Endothelial cell of umbilical vein (primary cell): ENCODE data around the gene PANX3. TPM values are rescaled to one million over a fixed set of nuclear protein-coding genes. Genes with fewer than 3 reads are reported as not detected.
"Not testable (repeated sequence)": the region's sequence is repeated elsewhere in the genome, so short reads cannot be mapped to it uniquely, and the experiment has no call there.

Experiments
- BruUV-seq: library from RNA; stranded (reverse); fragments of 400-500 nt; replicated peaks from 2 replicates; lab custom pipeline; 2021; lab: Mats Ljungman, UMichigan
- CTCF ChIA-PET: fragments of 300-600, 350-600 bp; sonication (Branson Sonifier 250); formaldehyde crosslinking; loops from one replicate; lab custom pipeline; 2021; ENCODE audit warnings: antibody characterized with exemption, inconsistent platforms; lab: Charles Lee
- POLR2A ChIA-PET: fragments of 300-600, 350-600 bp; sonication (Branson Sonifier 250); formaldehyde crosslinking; loops from one replicate; lab custom pipeline; 2021; ENCODE audit warnings: antibody characterized with exemption, inconsistent platforms; lab: Charles Lee
- DNase-seq: peaks from one replicate; pipeline ENCODE4 v3.0.0-alpha.2; 2011; ENCODE audit warnings: low read depth, low spot score
- FAIRE-seq: peaks from 2 replicates; lab custom pipeline; 2011; peaks lifted over from hg19 to GRCh38; lab: Jason Lieb, UNC
- H2AFZ ChIP-seq: 2 replicates; pipeline ENCODE4 v1.6.0; 2012; ENCODE audit warnings: low read depth, low read length, control low read depth, inconsistent platforms
- H3K27ac ChIP-seq: 2 replicates; pipeline ENCODE4 v1.5.1; 2011; ENCODE audit warnings: low read depth, mild to moderate bottlenecking, control low read depth, low read length, moderate library complexity; ENCODE audit not compliant: insufficient read depth
- H3K27me3 ChIP-seq, 2 experiments: 2 replicates each; pipeline versions ENCODE4 v1.6.0 to v1.6.1; 2011; ENCODE audit warnings: low read length in 2 of 2, mixed read lengths in 1 of 2; ENCODE audit not compliant: control insufficient read depth in 2 of 2, insufficient read depth in 2 of 2
- H3K36me3 ChIP-seq, 2 experiments: 2 replicates in 1 of 2; 3 replicates in 1 of 2; pipeline ENCODE4 v1.5.1; 2011; ENCODE audit warnings: low read length in 2 of 2, mild to moderate bottlenecking in 1 of 2, moderate library complexity in 1 of 2; ENCODE audit not compliant: control insufficient read depth in 2 of 2, insufficient read depth in 2 of 2; ENCODE audit errors: extremely low read depth in 1 of 2
- H3K4me1 ChIP-seq: 3 replicates; pipeline ENCODE4 v1.5.1; 2011; ENCODE audit warnings: mild to moderate bottlenecking, low read length; ENCODE audit not compliant: control insufficient read depth, insufficient read depth; ENCODE audit errors: extremely low read depth
- H3K4me2 ChIP-seq: 2 replicates; pipeline ENCODE4 v1.6.1; 2011; ENCODE audit warnings: low read length, control low read depth, mixed read lengths; ENCODE audit not compliant: insufficient read depth
- H3K4me3 ChIP-seq, 3 experiments: fragments of 200-600 bp in 1 of 3; sonication (generic), shearing (Covaris generic) in 1 of 3; replicated peaks in 1 of 3; 2 replicates each; pipeline ENCODE4 v1.5.1; 2011 to 2016; ENCODE audit warnings: control low read depth in 3 of 3, low read length in 3 of 3, mild to moderate bottlenecking in 2 of 3, inconsistent platforms in 1 of 3, low read depth in 1 of 3, moderate library complexity in 1 of 3; ENCODE audit not compliant: insufficient read depth in 1 of 3
- H3K79me2 ChIP-seq: 2 replicates; pipeline ENCODE4 v1.6.0; 2012; ENCODE audit warnings: low read length, inconsistent platforms; ENCODE audit not compliant: control insufficient read depth, insufficient read depth
- H3K9ac ChIP-seq: replicated peaks from 2 replicates; pipeline ENCODE3; 2011; ENCODE audit warnings: low read length, control low read depth; ENCODE audit not compliant: insufficient read depth; ENCODE audit errors: extremely low read depth
- H3K9me1 ChIP-seq: replicated peaks from 3 replicates; pipeline ENCODE4 v1.6.0; 2011; ENCODE audit warnings: mild to moderate bottlenecking, low read length; ENCODE audit not compliant: control insufficient read depth, insufficient read depth; ENCODE audit errors: extremely low read depth
- H3K9me3 ChIP-seq: replicated peaks from 2 replicates; pipeline ENCODE4 v1.5.1; 2012; ENCODE audit warnings: low read length, inconsistent platforms; ENCODE audit not compliant: control insufficient read depth, insufficient read depth
- H4K20me1 ChIP-seq: replicated peaks from 2 replicates; pipeline ENCODE3; 2011; ENCODE audit warnings: mild to moderate bottlenecking, low read length; ENCODE audit not compliant: control insufficient read depth, insufficient read depth; ENCODE audit errors: extremely low read depth
- EZH2 ChIP-seq: IDR thresholded peaks from 2 replicates; pipeline ENCODE4 v1.6.1; 2012; ENCODE audit warnings: borderline replicate concordance, low read depth, mild to moderate bottlenecking, moderate library complexity, low read length, inconsistent platforms; ENCODE audit not compliant: severe bottlenecking
- FOS ChIP-seq: IDR thresholded peaks from 2 replicates; pipeline ENCODE4 v1.6.1; 2011; ENCODE audit warnings: mild to moderate bottlenecking, low read length, moderate library complexity, borderline replicate concordance; ENCODE audit not compliant: insufficient read depth
- GATA2 ChIP-seq: IDR thresholded peaks from 2 replicates; pipeline ENCODE4 v1.7.0; 2011; ENCODE audit warnings: low read depth, mild to moderate bottlenecking, moderate library complexity, mixed read lengths, low read length; ENCODE audit not compliant: insufficient read length, insufficient read depth
- JUN ChIP-seq: IDR thresholded peaks from 2 replicates; pipeline ENCODE4 v1.6.1; 2011; ENCODE audit warnings: borderline replicate concordance, low read depth; ENCODE audit not compliant: insufficient read length, insufficient read depth
- MYC ChIP-seq: IDR thresholded peaks from one replicate; pipeline ENCODE4 v1.6.1; 2011; ENCODE audit warnings: mild to moderate bottlenecking, low read depth, low read length
- POLR2A ChIP-seq: IDR thresholded peaks from 2 replicates; pipeline ENCODE4 v1.6.1; 2012; ENCODE audit warnings: low read depth, mild to moderate bottlenecking, control low read depth, low read length
- POLR2AphosphoS5 ChIP-seq: IDR thresholded peaks from 2 replicates; pipeline ENCODE4 v1.6.1; 2012; ENCODE audit warnings: low read depth, mild to moderate bottlenecking, control low read depth, low read length, moderate library complexity; ENCODE audit not compliant: insufficient read depth
- dilution Hi-C: fragments of 300-500 bp; cut with MboI; formaldehyde crosslinking; loops from one replicate; pipeline ENCODE4 v1.15.0; 2019; ENCODE audit warnings: low sequenced_read_pairs; ENCODE audit not compliant: extremely low pct_ligation_motif_present
- intact Hi-C: fragments of 100-400 bp; cut with micrococcal nuclease; formaldehyde crosslinking; loops from one replicate; pipeline ENCODE4 v1.10.0; 2022
- polyA plus RNA-seq, 4 experiments: library from polyadenylated mRNA; depleted of rRNA in 3 of 4; stranded (reverse) in 3 of 4; unstranded in 1 of 4; fragments of >200 nt; gene quantifications; 2 replicates each; pipeline versions ENCODE4 v1.2.1 to v1.2.3, GENCODE V29; 2011 to 2012; ENCODE audit warnings: missing spikeins in 1 of 4
- total RNA-seq: library from RNA; stranded (reverse); gene quantifications from 2 replicates; pipeline ENCODE4 v1.2.3, GENCODE V29; 2021
- TF ChIP-seq, protein P1 (sequence below), 2 donors: IDR thresholded peaks; 1 replicate in 1 of 2; 2 replicates in 1 of 2; pipeline ENCODE4 v1.5.1; 2011; ENCODE audit warnings: low read length in 2 of 2, mild to moderate bottlenecking in 2 of 2, moderate library complexity in 2 of 2, control low read depth in 1 of 2, inconsistent platforms in 1 of 2, low read depth in 1 of 2; ENCODE audit not compliant: insufficient read depth in 1 of 2; ENCODE audit errors: extremely low read depth in 1 of 2
- TF ChIP-seq, protein P2 (sequence below): IDR thresholded peaks from 2 replicates; pipeline ENCODE4 v1.6.1; 2011; ENCODE audit not compliant: insufficient read depth, insufficient read length

PANX3 gene
- total and polyA plus RNA-seq, 2 donors (not counting 3 experiments of a cell fraction or from before 2014, with no cell fraction given), result not detected

GRCh38 chr11:124602193-124602592 lies 9.0 kb upstream of the PANX3 start:
- no peak for FAIRE-seq
- POLR2A ChIA-PET, result no interaction called here
- no TSS peak for BruUV-seq

GRCh38 chr11:124602723-124603122 lies 8.5 kb upstream of the PANX3 start:
- POLR2A ChIA-PET, dilution Hi-C loops, intact Hi-C loops: not testable (repeated sequence)

More at GRCh38 chr11:124602193-124602592, 9.0 kb upstream of the PANX3 start:
- Histone ChIP-seq H3K4me2 (no peak overlapping the region), H3K4me1 (no peaks in the 10 kb centered on the region), H3K36me3 (no peaks in the 10 kb centered on the region), H3K79me2 (no peaks in the 10 kb centered on the region), H3K27ac (no peak overlapping the region), H3K4me3 (no peak overlapping the region), H2AFZ (no peak overlapping the region), H4K20me1 (no peaks in the 10 kb centered on the region), H3K27me3 (peaks cover 3 to 18% of the 10 kb centered on the region in 2 experiments), H3K9me1 (no peaks in the 10 kb centered on the region), H3K9me3 (no peaks in the 10 kb centered on the region), H3K9ac (no peak overlapping the region)
- DNase-seq, result no peak
- CTCF ChIA-PET, result interaction anchor here (1.2 to 1.4 kb wide), 2 partner anchors 16 to 18 kb away, joined by 3 read pairs; no protein-coding TSS in a partner anchor
- intact Hi-C loops (no loop called here), dilution Hi-C loops (no loop called here)
- no peak for TF ChIP-seq MYC
- TF ChIP-seq FOS, result no peak
- TF ChIP-seq, protein P1, sequence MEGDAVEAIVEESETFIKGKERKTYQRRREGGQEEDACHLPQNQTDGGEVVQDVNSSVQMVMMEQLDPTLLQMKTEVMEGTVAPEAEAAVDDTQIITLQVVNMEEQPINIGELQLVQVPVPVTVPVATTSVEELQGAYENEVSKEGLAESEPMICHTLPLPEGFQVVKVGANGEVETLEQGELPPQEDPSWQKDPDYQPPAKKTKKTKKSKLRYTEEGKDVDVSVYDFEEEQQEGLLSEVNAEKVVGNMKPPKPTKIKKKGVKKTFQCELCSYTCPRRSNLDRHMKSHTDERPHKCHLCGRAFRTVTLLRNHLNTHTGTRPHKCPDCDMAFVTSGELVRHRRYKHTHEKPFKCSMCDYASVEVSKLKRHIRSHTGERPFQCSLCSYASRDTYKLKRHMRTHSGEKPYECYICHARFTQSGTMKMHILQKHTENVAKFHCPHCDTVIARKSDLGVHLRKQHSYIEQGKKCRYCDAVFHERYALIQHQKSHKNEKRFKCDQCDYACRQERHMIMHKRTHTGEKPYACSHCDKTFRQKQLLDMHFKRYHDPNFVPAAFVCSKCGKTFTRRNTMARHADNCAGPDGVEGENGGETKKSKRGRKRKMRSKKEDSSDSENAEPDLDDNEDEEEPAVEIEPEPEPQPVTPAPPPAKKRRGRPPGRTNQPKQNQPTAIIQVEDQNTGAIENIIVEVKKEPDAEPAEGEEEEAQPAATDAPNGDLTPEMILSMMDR (IDR thresholded peaks at IDR 0.05; ENCODE audit: extremely low read depth in 1 of 2, insufficient read depth in 1 of 2, low read depth in 1 of 2, low read length in 2 of 2), result no peak
- no peak for TF ChIP-seq GATA2
- TF ChIP-seq JUN, result no peak
- TF ChIP-seq POLR2AphosphoS5, result no peak
- TF ChIP-seq EZH2, result no peak
- TF ChIP-seq POLR2A, result no peak
- TF ChIP-seq, protein P2, sequence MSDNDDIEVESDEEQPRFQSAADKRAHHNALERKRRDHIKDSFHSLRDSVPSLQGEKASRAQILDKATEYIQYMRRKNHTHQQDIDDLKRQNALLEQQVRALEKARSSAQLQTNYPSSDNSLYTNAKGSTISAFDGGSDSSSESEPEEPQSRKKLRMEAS, result no peak

More at GRCh38 chr11:124602723-124603122, 8.5 kb upstream of the PANX3 start:
- not testable (repeated sequence) for H3K9ac ChIP-seq, H3K9me3 ChIP-seq, H3K4me3 ChIP-seq, DNase-seq, H3K4me1 ChIP-seq, FAIRE-seq, H3K9me1 ChIP-seq, H2AFZ ChIP-seq, H3K4me2 ChIP-seq, BruUV-seq, H3K36me3 ChIP-seq, H4K20me1 ChIP-seq, H3K79me2 ChIP-seq, H3K27ac ChIP-seq
- CTCF ChIA-PET, result interaction anchor here (1.2 to 1.4 kb wide), 2 partner anchors 16 to 17 kb away, joined by 3 read pairs; no protein-coding TSS in a partner anchor
- peaks cover 2 to 13% of the 10 kb centered on the region in 2 experiments for H3K27me3 ChIP-seq
